HepG2 (cell line): ENCODE results near the gene PLXNB2. TPM values are rescaled to one million over a fixed set of nuclear protein-coding genes. Genes with fewer than 3 reads are reported as not detected.
A peak's percentile ranks its signal among the peaks of the same experiment; 100 is the strongest.

Source experiments
- CBX1 ChIP-seq: IDR thresholded peaks from one replicate; pipeline ENCODE4 v1.6.1; 2016; ENCODE audit warnings: antibody characterized with exemption, low read depth
- FOXK2 ChIP-seq: fragments of 450-650 bp; IDR thresholded peaks from 2 replicates; pipeline ENCODE4 v1.6.1; 2016
- GPBP1L1 ChIP-seq: sonication (generic); formaldehyde crosslinking; IDR thresholded peaks from 2 replicates; pipeline ENCODE4 v1.5.0; 2020; ENCODE audit warnings: mild to moderate bottlenecking, missing genetic modification reagents
- HMGXB3 ChIP-seq: sonication (generic); formaldehyde crosslinking; IDR thresholded peaks from 2 replicates; pipeline ENCODE4 v1.4.0; 2020; ENCODE audit warnings: missing genetic modification reagents, borderline replicate concordance
- MLLT10 ChIP-seq: sonication (generic); formaldehyde crosslinking; IDR thresholded peaks from 2 replicates; pipeline ENCODE4 v1.4.0; 2020; ENCODE audit warnings: missing genetic modification reagents
- MTA3 ChIP-seq: sonication (generic); formaldehyde crosslinking; IDR thresholded peaks from 2 replicates; pipeline ENCODE4 v1.4.0; 2020; ENCODE audit warnings: missing genetic modification reagents
- NPAS2 ChIP-seq: sonication (generic); formaldehyde crosslinking; IDR thresholded peaks from 2 replicates; pipeline ENCODE4 v1.8.0; 2022; ENCODE audit warnings: mild to moderate bottlenecking, missing genetic modification reagents, borderline replicate concordance
- PRMT3 ChIP-seq: sonication (generic); formaldehyde crosslinking; IDR thresholded peaks from 2 replicates; pipeline ENCODE4 v1.8.1; 2022; ENCODE audit warnings: low read depth, mild to moderate bottlenecking, moderate library complexity, missing genetic modification reagents, borderline replicate concordance
- RCOR2 ChIP-seq: IDR thresholded peaks from 2 replicates; pipeline ENCODE4 v1.6.1; 2016; ENCODE audit warnings: missing biosample characterization, missing genetic modification reagents
- SMYD3 ChIP-seq: sonication (generic); formaldehyde crosslinking; IDR thresholded peaks from 2 replicates; pipeline ENCODE4 v1.8.1; 2023; ENCODE audit warnings: mild to moderate bottlenecking, missing genetic modification reagents
- SNRNP70 ChIP-seq: fragments of 200-400 bp; formaldehyde crosslinking; IDR thresholded peaks from 2 replicates; pipeline ENCODE4 v1.6.1; 2017; ENCODE audit warnings: mild to moderate bottlenecking, low read depth, low read length, moderate library complexity
- TARDBP ChIP-seq: sonication (generic); formaldehyde crosslinking; IDR thresholded peaks from 2 replicates; pipeline ENCODE4 v1.8.0; 2022; ENCODE audit warnings: mild to moderate bottlenecking, missing genetic modification reagents
- ZFP36 ChIP-seq: fragments of 150-350 bp; IDR thresholded peaks from 2 replicates; pipeline ENCODE4 v1.6.1; 2018; ENCODE audit warnings: borderline replicate concordance, low read length, low read depth; ENCODE audit not compliant: partially characterized antibody
- ZNF12 ChIP-seq: sonication (generic); formaldehyde crosslinking; IDR thresholded peaks from 2 replicates; pipeline ENCODE4 v1.5.0; 2020; ENCODE audit warnings: missing genetic modification reagents
- ZNF124 ChIP-seq: sonication (generic); formaldehyde crosslinking; IDR thresholded peaks from 2 replicates; pipeline ENCODE4 v1.4.0; 2020; ENCODE audit warnings: missing genetic modification reagents
- ZNF256 ChIP-seq: sonication (generic); formaldehyde crosslinking; conservative IDR thresholded peaks from 2 replicates; pipeline ENCODE4 v1.4.0; 2020; ENCODE audit warnings: missing genetic modification reagents
- ZNF317 ChIP-seq: sonication (generic); formaldehyde crosslinking; IDR thresholded peaks from 2 replicates; pipeline ENCODE4 v1.5.0; 2020; ENCODE audit warnings: mild to moderate bottlenecking, missing genetic modification reagents
- ZNF362 ChIP-seq: sonication (generic); formaldehyde crosslinking; IDR thresholded peaks from 2 replicates; pipeline ENCODE4 v1.4.0; 2020; ENCODE audit warnings: missing genetic modification reagents, mild to moderate bottlenecking, borderline replicate concordance
- ZNF639 ChIP-seq: conservative IDR thresholded peaks from 2 replicates; pipeline ENCODE4 v1.6.1; 2018; ENCODE audit warnings: missing genetic modification reagents
- polyA plus RNA-seq, 8 experiments: library from polyadenylated mRNA; depleted of rRNA in 3 of 8; stranded (reverse) in 7 of 8; unstranded in 1 of 8; fragments of >200 nt; fragmentation: Illumina TruSeq in 4 of 8; extraction: Trizol in 4 of 8; gene quantifications; 2 replicates each; pipeline versions ENCODE4 v1.2.1 to v1.2.3, GENCODE V29; 2011 to 2016; ENCODE audit warnings: low read depth in 4 of 8, missing spikeins in 1 of 8, mixed read lengths in 1 of 8; ENCODE audit not compliant: insufficient read depth in 1 of 8
- total RNA-seq, 5 experiments: library from RNA; depleted of rRNA; stranded (reverse); fragments of >200 nt; fragmentation: Illumina TruSeq; extraction: Trizol; gene quantifications; 2 replicates each; pipeline ENCODE4 v1.2.3, GENCODE V29; 2016; ENCODE audit warnings: low read depth in 1 of 5
- TF ChIP-seq, protein P1 (sequence below): IDR thresholded peaks from 2 replicates; pipeline ENCODE4 v1.6.1; 2012; ENCODE audit warnings: low read length, improper control_type of control experiment

Gene PLXNB2
- total and polyA plus RNA-seq, 2 of the 13 experiments (the other 11 are each of a cell fraction or from before 2014, with no cell fraction given), result 32.6 to 68.9 TPM

GRCh38 chr22:50310949-50311444 lies 3.6 kb upstream of the PLXNB2 start (continued):
- TF ChIP-seq HMGXB3 (CRISPR knock-in tag) (no peak), ZNF362 (peak; percentile 74; the same call in 1 of the 2 replicates), ZNF256 (no peak), CBX1 (no peak), NPAS2 (CRISPR knock-in tag) (no peak), PRMT3 (no peak), ZNF12 (CRISPR knock-in tag) (no peak), MLLT10 (no peak), SNRNP70 (no peak), SMYD3 (CRISPR knock-in tag) (no peak), GPBP1L1 (CRISPR knock-in tag) (no peak), MTA3 (CRISPR knock-in tag) (no peak), TARDBP (CRISPR knock-in tag) (peak; percentile 41; the same call in 1 of the 2 replicates), ZFP36 (no peak), ZNF124 (CRISPR knock-in tag) (no peak), ZNF639 (CRISPR knock-in tag) (no peak), ZNF317 (CRISPR knock-in tag) (0 out of 2 replicates have a peak, but pooled peaks have one; percentile 27), FOXK2 (no peak), RCOR2 (no peak)
- TF ChIP-seq, protein P1, sequence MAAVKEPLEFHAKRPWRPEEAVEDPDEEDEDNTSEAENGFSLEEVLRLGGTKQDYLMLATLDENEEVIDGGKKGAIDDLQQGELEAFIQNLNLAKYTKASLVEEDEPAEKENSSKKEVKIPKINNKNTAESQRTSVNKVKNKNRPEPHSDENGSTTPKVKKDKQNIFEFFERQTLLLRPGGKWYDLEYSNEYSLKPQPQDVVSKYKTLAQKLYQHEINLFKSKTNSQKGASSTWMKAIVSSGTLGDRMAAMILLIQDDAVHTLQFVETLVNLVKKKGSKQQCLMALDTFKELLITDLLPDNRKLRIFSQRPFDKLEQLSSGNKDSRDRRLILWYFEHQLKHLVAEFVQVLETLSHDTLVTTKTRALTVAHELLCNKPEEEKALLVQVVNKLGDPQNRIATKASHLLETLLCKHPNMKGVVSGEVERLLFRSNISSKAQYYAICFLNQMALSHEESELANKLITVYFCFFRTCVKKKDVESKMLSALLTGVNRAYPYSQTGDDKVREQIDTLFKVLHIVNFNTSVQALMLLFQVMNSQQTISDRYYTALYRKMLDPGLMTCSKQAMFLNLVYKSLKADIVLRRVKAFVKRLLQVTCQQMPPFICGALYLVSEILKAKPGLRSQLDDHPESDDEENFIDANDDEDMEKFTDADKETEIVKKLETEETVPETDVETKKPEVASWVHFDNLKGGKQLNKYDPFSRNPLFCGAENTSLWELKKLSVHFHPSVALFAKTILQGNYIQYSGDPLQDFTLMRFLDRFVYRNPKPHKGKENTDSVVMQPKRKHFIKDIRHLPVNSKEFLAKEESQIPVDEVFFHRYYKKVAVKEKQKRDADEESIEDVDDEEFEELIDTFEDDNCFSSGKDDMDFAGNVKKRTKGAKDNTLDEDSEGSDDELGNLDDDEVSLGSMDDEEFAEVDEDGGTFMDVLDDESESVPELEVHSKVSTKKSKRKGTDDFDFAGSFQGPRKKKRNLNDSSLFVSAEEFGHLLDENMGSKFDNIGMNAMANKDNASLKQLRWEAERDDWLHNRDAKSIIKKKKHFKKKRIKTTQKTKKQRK, result no peak
